Embryonic facial prominence (tissue), 1 donor: Measurements from ENCODE around the gene TIMM17A.

ENCODE experiments used
- DNase-seq: peaks from one replicate; pipeline ENCODE4 v3.0.0-alpha.2; 2016; ENCODE audit errors: extremely low spot score

Gene TIMM17A

DNA sequence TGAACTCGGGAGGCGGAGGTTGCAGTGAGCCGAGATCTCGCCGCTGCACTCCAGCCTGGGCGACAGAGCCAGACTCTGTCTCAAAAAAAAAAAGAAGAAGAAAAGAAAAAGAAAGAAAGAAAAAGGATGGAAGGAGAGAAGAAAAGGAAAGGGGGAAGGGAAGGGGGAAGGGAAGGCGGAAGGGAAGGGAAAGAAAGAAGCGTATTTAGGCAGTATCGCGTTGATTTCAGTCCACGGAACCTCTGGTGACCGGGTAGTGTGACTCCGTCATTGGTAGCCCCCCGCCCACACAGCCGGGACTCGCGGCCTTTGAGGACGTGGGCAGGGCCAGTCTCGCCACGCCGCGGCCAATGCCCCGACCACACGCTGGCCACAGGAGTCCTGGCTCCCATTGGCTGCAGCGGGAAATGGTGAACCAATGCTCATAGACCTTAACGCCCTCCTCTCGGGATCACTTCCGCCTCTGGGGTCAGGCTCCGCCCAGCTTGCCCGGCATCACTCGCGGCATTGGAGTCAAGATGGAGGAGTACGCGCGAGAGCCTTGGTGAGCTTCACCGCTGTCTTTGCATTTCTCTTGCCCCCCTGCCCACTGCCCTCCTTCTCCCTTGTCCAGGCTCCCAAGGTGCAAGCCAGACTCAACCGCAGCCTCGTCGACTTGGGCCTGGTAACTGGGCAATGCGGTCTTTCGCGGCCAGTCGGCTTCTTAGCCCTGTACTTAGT, at the start of gene TIMM17A:
TIMM17A (plus strand) TSS at position 495 of the 720 bp plus-strand sequence; CDS start at position 519, 24 bp downstream.
- DNase-seq = peak; percentile 91

DNA sequence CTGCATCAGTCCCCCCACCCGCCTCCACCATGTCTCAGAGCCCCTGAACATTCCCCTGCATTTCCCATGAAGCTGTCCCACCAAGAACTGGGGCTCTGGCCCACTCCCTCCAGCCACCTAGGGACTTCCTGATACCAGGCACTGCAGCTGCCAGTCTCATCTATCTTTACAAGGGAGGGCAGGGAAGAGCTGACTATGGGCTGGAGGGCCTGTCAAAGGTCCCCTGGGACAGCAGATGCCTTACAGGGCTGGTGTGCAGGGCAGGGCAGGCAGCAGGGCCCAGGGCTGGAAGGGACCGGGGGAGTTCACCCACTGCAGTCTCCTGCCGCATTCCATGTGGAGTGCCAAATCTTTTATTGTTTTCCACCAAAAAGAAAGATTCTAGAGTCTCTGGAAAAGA, 49.0 kb upstream of the TIMM17A start:
- DNase-seq = no peak

DNA sequence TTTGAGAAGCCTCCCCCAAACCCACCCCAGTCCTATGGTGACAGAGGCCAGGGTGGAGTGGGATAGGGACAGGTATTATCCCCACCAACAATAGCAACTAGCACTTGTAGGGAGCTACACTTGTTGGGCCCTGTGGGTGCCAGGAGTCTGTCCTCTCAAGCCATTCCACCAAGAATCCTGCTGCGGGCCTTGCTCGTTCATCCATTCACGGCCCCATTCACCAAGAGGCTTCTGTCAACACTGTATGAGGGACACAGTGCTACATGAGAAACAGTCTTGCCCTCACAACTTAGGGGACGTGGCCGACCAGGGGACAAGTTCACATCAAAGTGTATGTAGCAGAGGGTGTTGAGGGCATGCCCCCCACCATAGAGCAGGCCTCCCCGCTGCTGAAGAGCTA, 47.7 kb upstream of the TIMM17A start:
- DNase-seq = no peak

DNA sequence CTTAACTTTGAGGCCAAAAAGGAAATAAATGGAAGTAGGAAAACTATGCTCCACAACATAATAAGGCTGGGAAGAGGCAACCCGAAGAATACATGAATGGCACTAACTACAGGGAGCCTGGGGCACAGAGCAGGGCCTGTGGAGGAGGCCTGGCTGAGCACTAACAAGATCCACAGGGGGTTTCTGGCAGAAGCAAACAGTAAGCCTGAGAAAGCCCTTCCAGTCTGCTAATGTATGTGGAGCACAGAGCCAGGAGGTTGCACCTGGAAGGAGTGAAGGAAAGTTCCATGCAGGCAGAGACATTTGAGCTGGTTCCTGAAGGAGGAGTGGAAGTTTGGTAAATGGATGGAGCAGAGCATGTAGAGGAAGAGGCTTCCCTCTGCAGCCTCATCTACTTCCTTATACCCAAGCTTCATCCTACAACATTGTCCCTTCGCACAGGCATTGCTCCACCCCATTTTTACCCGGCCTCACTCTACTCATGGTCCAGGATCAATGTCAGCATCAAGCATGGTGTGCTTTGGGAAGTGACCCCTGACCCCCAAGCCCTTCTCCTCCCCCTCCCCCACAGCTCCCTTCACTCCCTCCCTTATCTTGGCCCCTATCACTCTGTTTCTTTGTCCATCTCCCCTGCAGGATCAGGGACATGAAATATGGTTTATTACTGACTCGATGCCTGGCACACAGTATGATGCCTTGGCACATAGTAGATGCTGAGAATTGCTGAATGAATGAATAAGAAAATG, 43.3 kb upstream of the TIMM17A start:
- DNase-seq = no peak

GRCh38 chr1:201912832-201913231, 42.5 kb upstream of the TIMM17A start:
- DNase-seq = no peak

DNA sequence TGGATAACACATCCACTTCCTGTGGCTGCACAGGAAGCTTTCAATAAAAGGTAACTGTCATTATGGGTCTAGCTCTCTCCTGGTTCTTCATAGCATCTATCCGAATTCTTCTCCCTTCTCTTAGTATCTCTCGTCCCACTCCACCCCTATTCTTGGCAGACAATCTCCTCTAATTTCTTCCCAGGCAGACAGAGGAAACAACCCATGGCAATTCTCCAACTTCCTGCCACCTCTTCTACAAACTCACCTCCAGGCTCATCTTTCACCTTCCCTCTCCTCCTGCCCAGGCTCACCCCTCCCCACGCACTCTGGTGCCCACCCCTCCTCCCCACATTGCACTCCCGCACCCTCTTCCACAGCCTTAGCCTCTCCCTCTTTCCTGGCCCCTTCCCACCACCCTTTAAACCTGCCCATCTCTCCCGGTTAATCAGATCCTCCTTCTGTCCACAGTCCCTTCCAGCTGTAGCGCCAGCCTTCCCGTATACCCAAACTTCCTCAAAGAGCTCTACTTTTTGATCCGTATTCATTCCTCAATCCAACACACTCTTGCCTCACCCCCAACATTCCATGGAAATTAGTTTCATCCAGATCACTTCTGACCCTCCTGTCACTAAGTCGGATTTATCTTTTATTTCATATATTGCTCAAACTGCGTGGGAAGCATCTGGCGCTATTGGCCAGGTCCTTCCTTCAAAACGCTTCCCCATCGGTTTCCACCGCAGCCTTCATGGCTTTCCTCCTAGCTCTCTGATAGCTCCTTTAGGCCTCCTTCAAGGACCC, 40.7 kb upstream of the TIMM17A start:
- DNase-seq = no peak

GRCh38 chr1:201916649-201917249, 38.6 kb upstream of the TIMM17A start:
- no peak for DNase-seq

DNA sequence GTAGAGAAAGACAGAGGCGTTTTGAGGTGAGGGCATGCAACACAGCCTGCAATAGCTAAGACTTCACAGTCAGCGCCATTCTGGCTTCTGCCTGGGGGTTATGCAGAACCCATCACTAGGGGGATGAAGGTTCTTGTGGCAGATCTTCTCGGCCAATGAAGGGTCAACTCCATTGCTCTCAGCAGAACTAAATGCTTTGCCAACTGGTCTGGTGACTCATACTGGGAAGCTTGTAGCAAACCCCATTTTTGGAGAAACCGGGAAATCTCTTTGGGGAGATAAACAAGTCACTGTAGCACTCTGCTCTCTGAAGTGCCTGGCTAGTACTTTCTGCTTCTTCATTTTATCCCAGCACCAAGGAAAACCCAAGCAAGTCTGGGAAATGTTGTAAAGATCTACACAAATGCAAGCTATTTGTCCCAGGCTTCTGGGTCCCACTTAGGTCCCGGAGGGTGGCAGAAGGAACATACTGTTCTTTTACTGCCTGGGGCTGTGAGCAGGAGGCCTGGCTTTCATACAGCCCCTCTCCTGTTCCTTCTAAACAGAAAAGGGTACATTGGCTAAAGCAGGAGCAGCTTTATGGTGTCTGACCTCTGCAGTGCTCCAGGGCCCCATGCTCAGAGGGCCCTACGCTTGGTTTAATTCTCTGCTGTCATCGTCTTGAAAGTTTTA, 37.8 kb upstream of the TIMM17A start:
- DNase-seq = no peak

- no peak for DNase-seq
Observed at GRCh38 chr1:201918343-201918742, 37.0 kb upstream of the TIMM17A start.

- no peak for DNase-seq
Observed at GRCh38 chr1:201921952-201922558, 33.2 kb upstream of the TIMM17A start.

- no peak for DNase-seq
Observed at GRCh38 chr1:201925301-201925567, 30.1 kb upstream of the TIMM17A start.

DNA sequence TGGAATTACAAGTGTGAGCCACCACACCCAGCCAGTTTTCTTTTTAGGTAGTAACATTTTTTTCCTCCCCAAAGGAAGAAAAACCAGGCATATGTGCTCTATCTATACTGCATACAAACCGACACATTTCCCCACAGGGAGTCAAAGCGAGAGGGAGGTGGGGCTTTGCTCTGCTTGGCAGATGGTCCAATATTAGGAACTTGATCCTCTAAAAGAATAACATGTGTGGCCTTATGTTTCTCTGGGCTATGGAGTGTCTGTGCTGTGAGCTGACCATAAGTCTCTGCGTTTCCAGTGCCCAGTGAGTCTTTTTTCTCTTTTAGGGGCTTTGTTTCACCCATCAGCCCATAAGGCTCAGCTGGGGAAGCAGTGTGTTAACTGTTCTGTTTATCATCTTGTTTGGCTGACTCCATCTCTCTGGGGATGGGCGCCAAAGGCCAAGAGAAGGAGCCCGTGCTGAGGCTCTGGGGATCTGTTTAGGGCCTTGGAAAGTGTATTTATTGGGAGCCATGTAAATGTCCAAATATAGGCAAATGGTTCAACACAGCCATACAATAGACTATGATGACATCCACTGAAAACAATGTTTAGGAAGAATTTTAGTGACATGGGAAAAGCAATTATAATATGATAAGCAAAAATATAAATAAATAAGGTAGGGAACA, 29.2 kb upstream of the TIMM17A start:
- no peak for DNase-seq

DNA sequence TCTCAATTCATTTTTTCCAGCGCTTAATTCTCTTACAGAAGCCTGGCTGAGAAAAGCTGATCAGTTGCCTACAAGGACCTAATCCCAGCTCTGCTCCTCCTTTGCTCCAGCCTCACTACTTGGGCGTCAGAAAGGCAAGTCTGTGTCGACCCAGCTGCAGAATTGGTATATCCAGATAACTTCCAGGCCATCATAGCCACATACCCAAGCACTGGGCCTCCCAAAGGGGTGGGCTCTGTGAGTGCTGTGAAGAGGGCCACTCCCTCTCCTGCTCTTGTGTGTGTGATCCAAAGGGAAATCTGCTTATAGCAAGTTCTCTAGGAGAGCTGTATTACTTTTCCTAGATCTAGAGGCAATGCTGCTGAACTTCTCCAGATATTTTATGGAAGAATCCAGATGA, 27.0 kb upstream of the TIMM17A start:
- DNase-seq = no peak

- no peak for DNase-seq
Observed at GRCh38 chr1:201930137-201930536, 25.2 kb upstream of the TIMM17A start.

GRCh38 chr1:201930803-201931202, 24.5 kb upstream of the TIMM17A start:
- no peak for DNase-seq

DNA sequence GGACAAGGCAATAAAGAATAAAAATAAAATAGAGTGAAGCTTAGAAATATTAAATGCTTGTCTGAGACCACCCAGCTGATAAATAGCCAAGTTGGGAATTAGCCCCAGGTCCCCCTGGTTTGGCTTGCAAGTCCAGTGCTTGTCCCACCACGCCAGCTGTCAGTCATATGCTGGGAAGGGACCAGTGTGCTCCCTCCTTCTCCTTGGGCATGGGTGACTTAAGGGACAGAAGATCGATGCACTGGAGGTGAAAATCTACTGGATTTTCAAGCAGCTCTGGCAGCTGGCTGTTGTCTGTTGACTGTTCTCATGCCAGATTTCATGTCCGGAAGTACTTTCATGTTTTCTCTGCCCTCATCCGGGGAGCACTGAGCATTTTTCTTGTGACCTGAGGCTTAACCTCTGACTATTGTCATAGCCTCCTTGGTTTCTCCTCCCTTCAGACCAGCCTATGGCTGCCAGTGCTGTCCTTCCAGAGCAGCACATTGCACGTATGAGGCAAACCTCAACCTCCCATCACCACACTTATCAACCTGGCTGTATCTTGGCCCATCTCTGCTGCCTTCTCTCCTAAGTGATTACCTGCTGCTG, 21.4 kb upstream of the TIMM17A start:
- no peak for DNase-seq

DNA sequence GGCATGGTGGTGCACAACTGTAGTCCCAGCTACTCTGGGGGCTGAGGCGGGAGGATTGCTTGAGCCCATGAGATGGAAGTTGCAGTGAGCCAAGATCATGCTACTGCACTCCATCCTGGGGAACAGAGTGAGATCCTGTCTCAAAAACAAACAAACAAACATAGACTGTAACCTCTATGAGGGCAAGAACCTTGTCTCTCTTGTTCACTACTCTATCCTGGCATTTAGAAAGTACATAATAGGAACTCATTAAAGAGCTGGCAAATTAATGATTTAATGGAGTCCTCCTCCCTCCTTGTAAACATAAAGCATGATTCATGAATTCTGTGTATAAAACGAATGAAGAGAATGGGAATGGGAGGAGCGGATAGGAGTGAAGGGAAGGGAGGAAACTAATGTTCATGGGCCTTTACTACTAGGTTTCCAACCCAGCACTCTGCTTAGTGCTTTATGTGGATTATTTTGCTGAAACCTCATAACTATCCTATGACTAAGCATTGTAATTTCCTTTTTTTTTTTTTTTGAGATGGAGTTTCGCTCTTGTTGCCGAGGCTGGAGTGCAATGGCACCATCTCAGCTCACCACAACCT, 17.6 kb upstream of the TIMM17A start:
- DNase-seq = no peak

GRCh38 chr1:201938440-201939035, 16.8 kb upstream of the TIMM17A start:
- no peak for DNase-seq

GRCh38 chr1:201939148-201939547, 16.2 kb upstream of the TIMM17A start:
- DNase-seq = no peak

- DNase-seq = no peak
Observed at GRCh38 chr1:201939574-201939973, 15.7 kb upstream of the TIMM17A start.
